Smooth muscle cell (in vitro differentiated cells): Measurements from ENCODE around the gene OR2T1. TPM values are rescaled to one million over a fixed set of nuclear protein-coding genes. Genes with fewer than 3 reads are reported as not detected.

ENCODE experiments used
- DNase-seq: peaks from one replicate; lab custom pipeline; 2025; ENCODE audit not compliant: unreplicated experiment; lab: John Stamatoyannopoulos, UW
- H2AFZ ChIP-seq: fragments of 200-600 bp; sonication (generic); 2 replicates; pipeline ENCODE4 v1.6.0; 2016; ENCODE audit warnings: antibody characterized with exemption, low read depth, mild to moderate bottlenecking
- H3F3A ChIP-seq: fragments of 200-600 bp; sonication (generic); 2 replicates; pipeline ENCODE4 v1.6.0; 2017; ENCODE audit warnings: antibody characterized with exemption, low read depth
- H3K27ac ChIP-seq: fragments of 200-600 bp; sonication (generic); 2 replicates; pipeline ENCODE4 v1.5.1; 2016; ENCODE audit warnings: low read depth, mild to moderate bottlenecking
- H3K27me3 ChIP-seq: fragments of 200-600 bp; sonication (generic); 2 replicates; pipeline ENCODE4 v1.6.1; 2016; ENCODE audit warnings: low read depth, mild to moderate bottlenecking
- H3K36me3 ChIP-seq: fragments of 200-600 bp; sonication (generic); 2 replicates; pipeline ENCODE4 v1.5.1; 2016; ENCODE audit warnings: low read depth
- H3K4me1 ChIP-seq: fragments of 200-600 bp; sonication (generic); 2 replicates; pipeline ENCODE4 v1.5.1; 2016; ENCODE audit warnings: low read depth
- H3K4me2 ChIP-seq: fragments of 200-600 bp; sonication (generic); 2 replicates; pipeline ENCODE4 v1.6.0; 2016; ENCODE audit warnings: mild to moderate bottlenecking
- H3K4me3 ChIP-seq: fragments of 200-600 bp; sonication (generic); 2 replicates; pipeline ENCODE4 v1.5.1; 2016; ENCODE audit warnings: mild to moderate bottlenecking
- H3K79me2 ChIP-seq: fragments of 200-600 bp; sonication (generic); 2 replicates; pipeline ENCODE4 v1.6.0; 2016; ENCODE audit warnings: low read depth, mild to moderate bottlenecking
- H3K9ac ChIP-seq: fragments of 200-600 bp; sonication (generic); 2 replicates; pipeline ENCODE4 v1.6.0; 2016; ENCODE audit warnings: low read depth
- H3K9me3 ChIP-seq: fragments of 200-600 bp; sonication (generic); replicated peaks from 2 replicates; pipeline ENCODE4 v1.5.1; 2016; ENCODE audit warnings: low read depth
- H4K20me1 ChIP-seq: fragments of 200-600 bp; sonication (generic); 2 replicates; pipeline ENCODE4 v1.6.0; 2016; ENCODE audit warnings: low read depth
- WGBS: methylation state at CpG from one replicate; pipeline ENCODE4 v1.1.7; 2016; ENCODE audit warnings: low lambda C conversion rate; 5-methylcytosine and 5-hydroxymethylcytosine counted together
- polyA plus RNA-seq: library from polyadenylated mRNA; unstranded; fragments of >200 nt; fragmentation: Nextera tagmentation; extraction: Ambion mirVana; gene quantifications from 2 replicates; pipeline ENCODE4 v1.2.1, GENCODE V29; 2016
- total RNA-seq: library from RNA; depleted of rRNA; stranded (reverse); fragments of >200 nt; gene quantifications from 2 replicates; pipeline ENCODE4 v1.2.3, GENCODE V29; 2014
- TF ChIP-seq, protein P1 (sequence below): fragments of 200-600 bp; sonication (generic); IDR thresholded peaks from 2 replicates; pipeline ENCODE4 v1.5.1; 2017; ENCODE audit warnings: borderline replicate concordance, mild to moderate bottlenecking, antibody characterized with exemption; ENCODE audit not compliant: insufficient read depth, poor library complexity, severe bottlenecking

The OR2T1 gene
- total and polyA plus RNA-seq, 2 experiments from 2014 or later = not detected

GRCh38 chr1:248376916-248377315 lies 25.9 kb upstream of the OR2T1 start:
- no peaks in the 10 kb centered on the region for H3K27me3 ChIP-seq
- H3K9me3 ChIP-seq = peaks cover 4% of the 10 kb centered on the region
- H3K4me3 ChIP-seq = no peak overlapping the region
- H3K27ac ChIP-seq = no peak overlapping the region
- DNase-seq = no peak
- no peaks in the 10 kb centered on the region for H4K20me1 ChIP-seq
- H3K9ac ChIP-seq = no peak overlapping the region
- no peaks in the 10 kb centered on the region for H3K79me2 ChIP-seq
- no peaks in the 10 kb centered on the region for H3F3A ChIP-seq
- no peak overlapping the region for H2AFZ ChIP-seq
- TF ChIP-seq, protein P1, sequence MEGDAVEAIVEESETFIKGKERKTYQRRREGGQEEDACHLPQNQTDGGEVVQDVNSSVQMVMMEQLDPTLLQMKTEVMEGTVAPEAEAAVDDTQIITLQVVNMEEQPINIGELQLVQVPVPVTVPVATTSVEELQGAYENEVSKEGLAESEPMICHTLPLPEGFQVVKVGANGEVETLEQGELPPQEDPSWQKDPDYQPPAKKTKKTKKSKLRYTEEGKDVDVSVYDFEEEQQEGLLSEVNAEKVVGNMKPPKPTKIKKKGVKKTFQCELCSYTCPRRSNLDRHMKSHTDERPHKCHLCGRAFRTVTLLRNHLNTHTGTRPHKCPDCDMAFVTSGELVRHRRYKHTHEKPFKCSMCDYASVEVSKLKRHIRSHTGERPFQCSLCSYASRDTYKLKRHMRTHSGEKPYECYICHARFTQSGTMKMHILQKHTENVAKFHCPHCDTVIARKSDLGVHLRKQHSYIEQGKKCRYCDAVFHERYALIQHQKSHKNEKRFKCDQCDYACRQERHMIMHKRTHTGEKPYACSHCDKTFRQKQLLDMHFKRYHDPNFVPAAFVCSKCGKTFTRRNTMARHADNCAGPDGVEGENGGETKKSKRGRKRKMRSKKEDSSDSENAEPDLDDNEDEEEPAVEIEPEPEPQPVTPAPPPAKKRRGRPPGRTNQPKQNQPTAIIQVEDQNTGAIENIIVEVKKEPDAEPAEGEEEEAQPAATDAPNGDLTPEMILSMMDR = no peak
- no peak overlapping the region for H3K4me2 ChIP-seq
- no peaks in the 10 kb centered on the region for H3K4me1 ChIP-seq
- WGBS = 42% methylated on average over 3 of the region's 3 CpGs
- no peaks in the 10 kb centered on the region for H3K36me3 ChIP-seq

GRCh38 chr1:248380854-248381253 lies 22.0 kb upstream of the OR2T1 start:
- Histone ChIP-seq H3K27me3 (no peaks in the 10 kb centered on the region), H2AFZ (no peak overlapping the region), H3K79me2 (no peaks in the 10 kb centered on the region), H3K36me3 (no peaks in the 10 kb centered on the region), H3K4me2 (no peak overlapping the region), H3K9me3 (peaks cover 4% of the 10 kb centered on the region), H3K27ac (no peak overlapping the region), H3K4me1 (no peaks in the 10 kb centered on the region), H3F3A (no peaks in the 10 kb centered on the region), H3K4me3 (no peak overlapping the region), H4K20me1 (no peaks in the 10 kb centered on the region), H3K9ac (no peak overlapping the region)
- TF ChIP-seq, protein P1 = no peak
- 52% methylated on average over 3 of the region's 3 CpGs for WGBS
- DNase-seq = no peak

DNA sequence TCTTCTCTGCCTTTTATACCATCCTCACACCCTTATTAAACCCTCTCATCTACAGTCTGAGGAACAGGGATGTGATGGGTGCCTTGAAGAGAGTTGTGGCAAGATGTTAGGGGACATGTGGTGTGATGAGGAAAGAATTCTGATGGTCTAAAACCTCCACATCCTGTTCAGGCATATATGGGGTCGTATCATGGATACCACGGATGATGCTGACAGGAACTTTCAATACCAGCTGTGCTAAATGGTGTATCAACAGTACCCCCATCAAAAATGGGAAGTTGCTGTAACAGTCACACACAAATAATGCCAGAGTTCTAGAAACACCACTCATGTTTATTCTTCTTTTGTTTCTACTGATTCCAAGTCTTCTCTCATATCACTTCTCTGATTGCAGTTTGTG lies 14.4 kb upstream of the OR2T1 start:
- H3K9me3 ChIP-seq = peaks cover 15% of the 10 kb centered on the region
- no peak overlapping the region for H3K27ac ChIP-seq
- no peaks in the 10 kb centered on the region for H4K20me1 ChIP-seq
- H3K27me3 ChIP-seq = no peaks in the 10 kb centered on the region
- no peaks in the 10 kb centered on the region for H3K4me1 ChIP-seq
- no peak overlapping the region for H2AFZ ChIP-seq
- no peak overlapping the region for H3K9ac ChIP-seq
- no peak for DNase-seq
- H3K4me3 ChIP-seq = no peak overlapping the region
- TF ChIP-seq, protein P1 = no peak
- no peaks in the 10 kb centered on the region for H3K79me2 ChIP-seq
- no peak overlapping the region for H3K4me2 ChIP-seq
- no peaks in the 10 kb centered on the region for H3F3A ChIP-seq
- H3K36me3 ChIP-seq = no peaks in the 10 kb centered on the region
- WGBS = 41% methylated on average over 2 of the region's 2 CpGs

DNA sequence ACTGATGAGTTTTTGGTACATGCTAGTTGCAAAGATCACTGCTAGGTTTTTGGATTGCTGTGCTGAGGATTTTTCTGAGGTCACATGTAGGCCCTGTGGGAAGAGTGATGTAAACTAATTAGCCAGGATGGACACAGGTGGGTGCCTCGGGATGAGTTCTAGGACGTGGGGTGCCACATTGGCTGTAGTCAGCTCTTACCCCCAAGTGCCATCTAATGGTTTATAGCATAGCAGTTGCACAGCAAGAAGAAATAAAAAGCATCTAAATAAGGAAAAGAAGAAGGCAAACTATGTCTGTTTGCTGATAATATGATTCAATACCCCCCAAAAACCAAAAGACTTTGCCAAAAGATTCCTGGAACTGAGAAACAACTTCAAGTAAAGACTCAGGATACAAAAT lies 9.8 kb upstream of the OR2T1 start:
- H3K4me3 ChIP-seq = no peak overlapping the region
- no peaks in the 10 kb centered on the region for H3K36me3 ChIP-seq
- no peaks in the 10 kb centered on the region for H3K4me1 ChIP-seq
- DNase-seq = no peak
- H3K79me2 ChIP-seq = no peaks in the 10 kb centered on the region
- H3K27me3 ChIP-seq = no peaks in the 10 kb centered on the region
- WGBS = 63% methylated on average over 2 of the region's 2 CpGs
- H3K9me3 ChIP-seq = peaks cover 16% of the 10 kb centered on the region
- H3K9ac ChIP-seq = no peak overlapping the region
- no peak overlapping the region for H3K4me2 ChIP-seq
- H3K27ac ChIP-seq = no peak overlapping the region
- no peaks in the 10 kb centered on the region for H4K20me1 ChIP-seq
- H3F3A ChIP-seq = no peaks in the 10 kb centered on the region
- no peak overlapping the region for H2AFZ ChIP-seq
- TF ChIP-seq, protein P1 = no peak
